Measurements from ENCODE around the gene RAB18. TPM values are rescaled to one million over a fixed set of nuclear protein-coding genes. Genes with fewer than 3 reads are reported as not detected.

Gene RAB18
- total and polyA plus RNA-seq, 9 of the 15 experiments (the other 6 are each of a cell fraction or from before 2014, with no cell fraction given) = 10.5 to 46.3 (median 32.5) TPM

DNA sequence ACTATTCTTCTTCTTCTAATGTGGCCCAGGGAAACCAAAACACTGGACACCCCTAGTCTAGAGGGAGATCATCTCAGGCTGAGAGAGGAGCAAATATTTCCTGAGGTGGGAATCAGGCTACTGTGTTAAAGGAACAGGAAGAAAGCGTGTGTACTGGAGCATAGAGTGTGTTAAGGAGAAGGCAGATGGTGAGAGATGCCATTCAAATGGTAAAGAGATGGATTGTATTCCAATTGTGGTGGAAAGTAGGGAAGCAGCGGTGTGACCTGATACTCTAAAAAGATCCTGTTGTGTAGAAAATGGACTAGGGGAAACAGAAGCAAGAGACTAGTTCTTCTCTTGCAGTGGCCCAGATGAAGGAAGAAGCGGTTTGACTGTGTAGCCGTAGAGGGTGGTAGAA lies 31.2 kb downstream of the RAB18 start:
- Histone ChIP-seq H4K20me1 (replicated peaks; ENCODE audit: control insufficient read depth, insufficient read depth, low read length) (no peaks in the 10 kb centered on the region), H3K4me1 (replicated peaks in 1 of 2; ENCODE audit: control insufficient read depth in 2 of 2, insufficient read depth in 2 of 2, low read length in 2 of 2) (peaks cover 1 to 2% of the 10 kb centered on the region in 2 experiments; a peak in 2 of 5 replicates), H3K27ac (ENCODE audit: extremely low read depth, low read depth, low read length) (no peak overlapping the region), H3K9me3 (replicated peaks; ENCODE audit: control insufficient read depth, insufficient read depth, low read depth, low read length) (no peaks in the 10 kb centered on the region), H3K9me1 (ENCODE audit: control insufficient read depth, insufficient read depth, low read length) (no peaks in the 10 kb centered on the region), H3K79me2 (ENCODE audit: control insufficient read depth, insufficient read depth, low read length) (peaks cover 25% of the 10 kb centered on the region), H3K27me3 (ENCODE audit: control insufficient read depth in 2 of 2, insufficient read depth in 2 of 2, low read length in 2 of 2) (no peaks in the 10 kb centered on the region), H3K4me2 (ENCODE audit: insufficient read depth, low read length) (no peak overlapping the region), H3K4me3 (no peak overlapping the region), H3K9ac (ENCODE audit: insufficient read depth in 1 of 2, low read depth in 2 of 2, low read length in 2 of 2) (no peak overlapping the region), H3K36me3 (ENCODE audit: control insufficient read depth, insufficient read depth, low read length) (peaks cover 62% of the 10 kb centered on the region), H2AFZ (ENCODE audit: low read depth, low read length) (no peak overlapping the region)
- ATAC-seq (no peak), DNase-seq (ENCODE audit: extremely low read depth in 1 of 4, low spot score in 3 of 4) (no peak), FAIRE-seq (no peak)
- in situ Hi-C loops (cut with MboI) (no loop called here), intact Hi-C loops (cut with micrococcal nuclease) (no loop called here)
- WGBS (ENCODE audit: insufficient coverage, low coverage, missing lambda C conversion rate) = 100% methylated on average over 4 of the region's 4 CpGs
- BruUV-seq (replicated peaks) = no TSS peak
- ChIA-PET POLR2A (interaction anchor here (0.5 kb wide), 1 partner anchor 832 kb away, joined by 4 read pairs; no protein-coding TSS in a partner anchor), CTCF (ENCODE audit: low intra/inter-chr PET ratio) (no interaction called here)
- TF ChIP-seq, protein P1, sequence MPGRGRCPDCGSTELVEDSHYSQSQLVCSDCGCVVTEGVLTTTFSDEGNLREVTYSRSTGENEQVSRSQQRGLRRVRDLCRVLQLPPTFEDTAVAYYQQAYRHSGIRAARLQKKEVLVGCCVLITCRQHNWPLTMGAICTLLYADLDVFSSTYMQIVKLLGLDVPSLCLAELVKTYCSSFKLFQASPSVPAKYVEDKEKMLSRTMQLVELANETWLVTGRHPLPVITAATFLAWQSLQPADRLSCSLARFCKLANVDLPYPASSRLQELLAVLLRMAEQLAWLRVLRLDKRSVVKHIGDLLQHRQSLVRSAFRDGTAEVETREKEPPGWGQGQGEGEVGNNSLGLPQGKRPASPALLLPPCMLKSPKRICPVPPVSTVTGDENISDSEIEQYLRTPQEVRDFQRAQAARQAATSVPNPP (IDR thresholded peaks at IDR 0.05; ENCODE audit: borderline replicate concordance, insufficient read depth, insufficient read length) = no peak
- TF ChIP-seq PHF8 (IDR thresholded peaks at IDR 0.05; ENCODE audit: borderline replicate concordance, low read length) = no peak
- TF ChIP-seq FUS (optimal IDR thresholded peaks at IDR 0.05; ENCODE audit: low read depth, low read length) = no peak
- TF ChIP-seq CBX2 (IDR thresholded peaks at IDR 0.05; ENCODE audit: insufficient read depth, low read length, poor library complexity, severe bottlenecking) = no peak
- TF ChIP-seq, protein P2, sequence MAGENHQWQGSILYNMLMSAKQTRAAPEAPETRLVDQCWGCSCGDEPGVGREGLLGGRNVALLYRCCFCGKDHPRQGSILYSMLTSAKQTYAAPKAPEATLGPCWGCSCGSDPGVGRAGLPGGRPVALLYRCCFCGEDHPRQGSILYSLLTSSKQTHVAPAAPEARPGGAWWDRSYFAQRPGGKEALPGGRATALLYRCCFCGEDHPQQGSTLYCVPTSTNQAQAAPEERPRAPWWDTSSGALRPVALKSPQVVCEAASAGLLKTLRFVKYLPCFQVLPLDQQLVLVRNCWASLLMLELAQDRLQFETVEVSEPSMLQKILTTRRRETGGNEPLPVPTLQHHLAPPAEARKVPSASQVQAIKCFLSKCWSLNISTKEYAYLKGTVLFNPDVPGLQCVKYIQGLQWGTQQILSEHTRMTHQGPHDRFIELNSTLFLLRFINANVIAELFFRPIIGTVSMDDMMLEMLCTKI (IDR thresholded peaks at IDR 0.05; ENCODE audit: partially characterized antibody) = no peak
- no peak for TF ChIP-seq ASH1L (IDR thresholded peaks at IDR 0.05; ENCODE audit: borderline replicate concordance, low read depth, partially characterized antibody)
- TF ChIP-seq, protein P3, sequence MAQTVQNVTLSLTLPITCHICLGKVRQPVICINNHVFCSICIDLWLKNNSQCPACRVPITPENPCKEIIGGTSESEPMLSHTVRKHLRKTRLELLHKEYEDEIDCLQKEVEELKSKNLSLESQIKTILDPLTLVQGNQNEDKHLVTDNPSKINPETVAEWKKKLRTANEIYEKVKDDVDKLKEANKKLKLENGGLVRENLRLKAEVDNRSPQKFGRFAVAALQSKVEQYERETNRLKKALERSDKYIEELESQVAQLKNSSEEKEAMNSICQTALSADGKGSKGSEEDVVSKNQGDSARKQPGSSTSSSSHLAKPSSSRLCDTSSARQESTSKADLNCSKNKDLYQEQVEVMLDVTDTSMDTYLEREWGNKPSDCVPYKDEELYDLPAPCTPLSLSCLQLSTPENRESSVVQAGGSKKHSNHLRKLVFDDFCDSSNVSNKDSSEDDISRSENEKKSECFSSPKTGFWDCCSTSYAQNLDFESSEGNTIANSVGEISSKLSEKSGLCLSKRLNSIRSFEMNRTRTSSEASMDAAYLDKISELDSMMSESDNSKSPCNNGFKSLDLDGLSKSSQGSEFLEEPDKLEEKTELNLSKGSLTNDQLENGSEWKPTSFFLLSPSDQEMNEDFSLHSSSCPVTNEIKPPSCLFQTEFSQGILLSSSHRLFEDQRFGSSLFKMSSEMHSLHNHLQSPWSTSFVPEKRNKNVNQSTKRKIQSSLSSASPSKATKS (CRISPR knock-in tag; IDR thresholded peaks at IDR 0.05) = no peak
- TF ChIP-seq CCAR2 (IDR thresholded peaks at IDR 0.05; ENCODE audit: low read depth, low read length) = no peak
- no peak for TF ChIP-seq ZNF830 (CRISPR knock-in tag; IDR thresholded peaks at IDR 0.05)
- TF ChIP-seq TSC22D4 (tag; IDR thresholded peaks at IDR 0.05) = no peak
- TF ChIP-seq TAF7 (tag; IDR thresholded peaks at IDR 0.05) = no peak
- TF ChIP-seq ZNF12 (CRISPR knock-in tag; IDR thresholded peaks at IDR 0.05) = no peak
- no peak for TF ChIP-seq GABPA (tag; conservative IDR thresholded peaks at IDR 0.05; ENCODE audit: low read depth)
- TF ChIP-seq, protein P4, sequence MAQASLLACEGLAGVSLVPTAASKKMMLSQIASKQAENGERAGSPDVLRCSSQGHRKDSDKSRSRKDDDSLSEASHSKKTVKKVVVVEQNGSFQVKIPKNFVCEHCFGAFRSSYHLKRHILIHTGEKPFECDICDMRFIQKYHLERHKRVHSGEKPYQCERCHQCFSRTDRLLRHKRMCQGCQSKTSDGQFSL (CRISPR knock-in tag; IDR thresholded peaks at IDR 0.05) = no peak
- TF ChIP-seq, protein P4 (tag; IDR thresholded peaks at IDR 0.05) = no peak
- no peak for TF ChIP-seq ZSCAN29 (IDR thresholded peaks at IDR 0.05)
- TF ChIP-seq HMG20B (CRISPR knock-in tag; IDR thresholded peaks at IDR 0.05) = no peak

All from K562 (cell line).